DMS153 treated with DMSO at 0.1 percent for 48 hours (cell line): ENCODE results near the gene ENTHD1.
"Not testable (repeated sequence)": the region's sequence is repeated elsewhere in the genome, so short reads cannot be mapped to it uniquely, and the experiment has no call there.

Experiments
- DNase-seq: peaks from one replicate; lab custom pipeline; 2025; ENCODE audit not compliant: unreplicated experiment; lab: John Stamatoyannopoulos, UW

ENTHD1 gene

GRCh38 chr22:39852799-39853198 is 40.8 kb downstream of the ENTHD1 start:
- DNase-seq: no peak

DNA sequence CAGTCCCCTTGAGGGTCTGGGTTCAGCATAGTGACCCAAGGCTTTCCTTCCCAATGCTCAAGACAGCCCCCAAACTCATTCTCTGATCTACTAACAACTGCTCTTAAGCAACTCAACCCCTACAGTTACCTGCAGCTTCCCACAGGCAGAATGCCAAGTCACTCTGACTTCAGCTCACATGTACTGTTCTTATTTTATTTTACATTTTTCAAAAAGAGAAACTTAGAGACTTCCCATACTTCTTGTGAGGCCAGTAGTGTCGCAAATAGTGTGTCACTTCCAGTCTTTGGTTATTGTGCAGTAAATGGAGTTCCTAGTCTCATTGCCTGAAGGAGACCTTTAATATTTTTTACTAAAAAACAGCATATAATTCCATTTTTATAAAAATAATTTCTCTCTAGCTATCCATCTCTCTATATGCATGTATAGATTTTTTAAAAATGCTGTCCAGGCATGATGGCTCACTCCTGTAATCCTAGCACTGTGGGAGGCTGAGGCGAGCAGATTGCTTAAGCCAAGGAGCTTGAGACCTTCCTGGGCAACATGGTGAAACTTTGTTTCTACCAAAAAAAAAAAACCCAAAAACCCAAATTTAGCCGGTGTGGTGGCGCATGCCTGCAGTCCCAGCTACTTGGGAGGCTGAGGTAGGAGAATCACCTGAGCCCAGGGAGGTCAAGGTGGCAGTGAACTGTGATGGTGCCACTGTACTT is 41.8 kb downstream of the ENTHD1 start:
- DNase-seq: no peak

DNA sequence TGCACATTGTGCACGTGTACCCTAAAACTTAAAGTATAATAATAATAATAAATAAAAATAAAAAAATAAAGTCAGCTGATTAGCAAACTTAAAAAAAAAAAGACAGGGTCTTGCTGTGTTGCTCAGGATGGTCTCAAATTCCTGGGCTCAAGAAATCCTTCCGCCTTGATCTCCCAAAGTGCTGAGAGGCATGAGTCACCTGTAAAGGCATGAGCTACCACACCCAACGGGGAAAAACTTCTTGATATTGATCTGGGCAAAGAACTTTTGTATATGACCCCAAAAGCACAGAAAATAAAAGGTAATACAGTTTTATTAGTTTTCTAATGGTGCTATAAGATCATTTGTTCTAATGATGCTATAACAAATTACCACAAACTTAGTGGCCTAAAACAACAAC is 46.1 kb downstream of the ENTHD1 start:
- no peak for DNase-seq

DNA sequence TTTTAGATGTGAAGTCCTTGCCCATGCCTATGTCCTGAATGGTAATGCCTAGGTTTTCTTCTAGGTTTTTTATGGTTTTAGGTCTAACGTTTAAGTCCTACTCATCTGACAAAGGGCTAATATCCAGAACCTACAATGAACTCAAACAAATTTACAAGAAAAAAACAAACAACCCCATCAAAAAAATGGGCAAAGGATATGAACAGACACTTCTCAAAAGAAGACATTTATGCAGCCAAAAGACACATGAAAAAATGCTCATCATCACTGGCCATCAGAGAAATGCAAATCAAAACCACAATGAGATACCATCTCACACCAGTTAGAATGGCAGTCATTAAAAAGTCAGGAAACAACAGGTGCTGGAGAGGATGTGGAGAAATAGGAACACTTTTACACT is 47.0 kb downstream of the ENTHD1 start:
- not testable (repeated sequence) for DNase-seq

GRCh38 chr22:39845529-39845928 is 48.0 kb downstream of the ENTHD1 start:
- DNase-seq: no peak

- DNase-seq: no peak
Observed at GRCh38 chr22:39839917-39840510, 53.5 kb downstream of the ENTHD1 start.

GRCh38 chr22:39839204-39839603 is 54.4 kb downstream of the ENTHD1 start:
- DNase-seq: no peak

DNA sequence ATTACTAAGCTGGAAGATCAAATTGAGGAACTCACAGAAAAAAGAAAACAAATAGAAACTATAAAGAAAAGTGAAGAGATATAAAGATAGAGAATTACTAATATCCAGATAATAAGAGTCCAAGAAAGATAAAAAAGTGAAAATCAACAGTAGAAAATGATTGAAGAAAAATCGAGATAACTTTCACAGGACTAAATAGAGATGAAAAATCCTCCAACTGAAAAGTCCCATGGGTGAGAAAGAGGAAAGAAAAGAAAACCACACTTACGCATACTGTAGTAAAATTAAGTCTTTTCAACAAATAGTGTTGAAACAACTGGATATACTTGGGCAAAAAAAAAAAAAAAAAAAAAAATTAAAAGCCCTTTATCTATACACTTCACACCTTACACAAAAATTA is 60.0 kb downstream of the ENTHD1 start:
- DNase-seq: no peak

DNA sequence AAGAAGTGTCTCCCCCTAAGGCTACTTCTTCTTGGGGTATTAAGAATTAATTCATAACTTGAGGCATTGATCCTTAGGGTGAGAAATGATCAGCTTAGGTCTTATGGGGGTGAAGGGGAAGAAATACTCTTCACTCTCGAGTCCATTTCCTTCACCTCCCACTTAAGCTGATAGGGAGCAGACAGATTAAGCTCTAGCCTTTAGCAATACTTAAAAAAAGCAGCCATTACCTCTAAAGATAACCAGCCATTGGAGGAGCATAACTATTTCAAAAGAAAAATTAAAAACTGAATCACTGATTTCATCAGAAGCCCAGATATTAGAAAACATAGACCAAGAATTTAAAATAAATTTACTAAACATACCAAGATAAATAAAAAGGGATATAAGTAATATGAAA is 60.5 kb downstream of the ENTHD1 start:
- DNase-seq: no peak

- DNase-seq: no peak
Observed at GRCh38 chr22:39832627-39833074, 60.9 kb downstream of the ENTHD1 start.

GRCh38 chr22:39825661-39826102 is 67.9 kb downstream of the ENTHD1 start:
- DNase-seq: no peak

- DNase-seq: no peak
Observed at GRCh38 chr22:39821008-39821407, 72.6 kb downstream of the ENTHD1 start.

DNA sequence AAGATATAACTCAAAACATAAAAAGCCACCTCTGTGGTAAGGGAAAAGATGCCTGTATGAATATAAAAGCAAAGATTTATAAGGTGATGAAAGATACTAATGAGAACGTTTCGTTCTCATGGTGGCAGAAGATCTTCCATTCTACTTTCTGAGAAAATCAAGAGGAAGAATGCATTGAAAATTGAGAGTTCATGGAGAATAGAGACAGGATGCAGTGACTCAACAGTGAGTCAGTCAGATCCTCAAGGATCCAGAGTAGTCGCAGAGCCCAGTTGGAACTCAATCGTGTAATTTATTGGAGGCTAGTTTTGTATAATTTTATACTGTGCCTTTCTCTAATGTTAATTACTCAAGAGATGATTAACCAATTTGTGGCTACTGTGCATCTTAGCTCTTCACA is 73.3 kb downstream of the ENTHD1 start:
- no peak for DNase-seq

GRCh38 chr22:39819429-39819828 is 74.1 kb downstream of the ENTHD1 start:
- DNase-seq: no peak

- DNase-seq: no peak
Observed at GRCh38 chr22:39818094-39818493, 75.5 kb downstream of the ENTHD1 start.

- DNase-seq: no peak
Observed at GRCh38 chr22:39815932-39816331, 77.6 kb downstream of the ENTHD1 start.

DNA sequence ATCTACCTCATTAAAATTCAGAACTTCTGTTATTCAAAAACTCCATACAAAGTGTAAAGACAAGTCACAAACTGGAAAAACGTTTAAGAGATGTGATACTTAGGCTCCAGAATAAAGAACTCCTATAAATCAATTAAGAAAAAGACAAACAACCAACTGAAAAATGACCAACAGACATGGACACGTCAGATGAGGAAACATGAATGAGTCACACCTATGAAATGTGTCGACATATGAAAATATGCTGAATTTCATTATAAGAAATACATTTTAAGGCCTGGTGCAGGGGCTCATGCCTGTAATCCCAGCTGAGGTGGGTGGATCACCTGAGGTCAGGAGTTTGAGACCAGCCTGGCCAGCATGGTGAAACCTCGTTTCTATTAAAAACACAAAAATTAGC is 78.7 kb downstream of the ENTHD1 start:
- no peak for DNase-seq

DNA sequence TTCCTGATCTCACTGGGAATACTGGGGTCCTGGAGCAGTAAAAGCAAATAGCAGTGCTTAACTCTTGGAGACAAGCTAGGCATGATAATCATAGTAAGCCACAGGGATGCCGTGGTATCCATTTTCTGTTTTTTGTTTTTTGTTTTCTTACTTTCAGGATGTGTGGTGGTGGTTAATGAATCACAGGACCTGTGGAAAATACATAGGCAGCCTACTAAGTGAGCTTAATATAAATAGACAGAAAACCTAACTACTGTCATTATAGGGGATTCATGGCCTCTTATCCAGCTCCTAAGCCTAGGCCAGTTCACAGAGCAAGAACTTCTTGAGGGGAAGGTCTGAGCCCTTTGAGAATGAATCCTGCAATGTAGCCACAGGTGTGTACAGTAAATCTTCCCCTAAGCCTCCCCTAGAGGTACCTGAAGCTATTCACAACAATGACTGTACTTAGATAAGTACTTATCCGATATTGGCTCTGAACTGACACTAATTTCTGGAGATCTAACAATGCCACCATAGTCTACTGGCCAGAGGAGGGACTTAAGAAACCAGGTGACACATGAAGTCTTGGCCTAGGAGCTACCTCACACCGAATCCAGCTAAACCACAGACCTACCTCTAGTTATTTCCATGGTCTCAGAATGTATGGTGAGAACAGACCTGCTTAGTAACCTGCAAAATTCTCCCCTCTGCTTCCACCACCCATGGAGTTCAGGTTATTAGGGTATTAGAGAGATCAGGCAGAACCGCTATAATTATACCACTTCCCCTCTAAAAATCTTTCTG is 83.6 kb downstream of the ENTHD1 start:
- DNase-seq: no peak

GRCh38 chr22:39808081-39808480 is 85.5 kb downstream of the ENTHD1 start:
- no peak for DNase-seq

DNA sequence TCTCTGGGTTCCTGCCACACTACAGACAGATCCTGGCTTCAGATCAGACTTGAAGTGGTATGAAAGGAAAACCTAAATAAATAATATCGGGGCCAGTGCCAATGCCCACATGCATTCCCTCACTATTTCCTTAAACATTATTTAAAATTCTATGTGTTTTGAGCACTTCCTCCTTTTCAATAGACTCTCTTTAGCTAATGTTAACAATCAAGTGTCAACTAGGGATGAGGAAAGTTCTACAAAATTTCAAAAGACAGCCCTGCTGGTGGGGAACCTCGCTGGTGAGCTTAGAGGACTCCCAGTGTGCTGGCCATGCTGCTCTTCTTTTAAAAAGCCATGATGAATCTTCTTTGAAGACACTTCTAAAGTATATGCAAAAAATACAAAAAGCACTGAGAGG is 87.5 kb downstream of the ENTHD1 start:
- DNase-seq: no peak

GRCh38 chr22:39805117-39805516 is 88.4 kb downstream of the ENTHD1 start:
- DNase-seq: no peak

DNA sequence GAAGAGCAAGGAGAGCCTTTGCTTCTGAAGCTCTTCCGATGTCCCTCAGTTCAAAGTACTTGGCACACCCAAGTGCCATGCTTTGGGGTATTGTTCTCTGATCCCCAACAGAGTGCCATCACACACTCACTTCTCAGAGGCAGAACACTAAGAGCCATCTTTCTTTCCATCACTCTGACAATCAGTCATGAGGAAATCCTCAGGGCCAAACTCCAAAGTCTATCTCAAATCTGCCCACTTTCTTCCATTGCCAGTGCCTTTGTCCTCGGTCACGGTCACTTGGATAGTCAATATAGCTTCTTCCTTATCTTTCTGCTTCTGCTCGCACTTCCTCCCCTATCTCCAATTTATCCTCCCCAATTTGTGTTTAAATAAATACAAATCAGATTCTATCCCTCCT is 90.9 kb downstream of the ENTHD1 start:
- no peak for DNase-seq
